Activated naive CD4-positive, alpha-beta T cell treated with anti-CD3 and anti-CD28 coated beads, Interleukin-2, amount 10 ng/mL, durations not matched to agents 7 days and 5 days (primary cell): Measurements from ENCODE around the gene UQCRC1.

Experiments used
- CTCF ChIA-PET: fragments of 350-600 bp; sonication (Branson Sonifier 250); formaldehyde crosslinking; loops from one replicate; lab custom pipeline; 2021; ENCODE audit warnings: antibody characterized with exemption; lab: Charles Lee
- DNase-seq: peaks from one replicate; pipeline ENCODE4 v3.0.0-alpha.2; 2020
- H3K27ac Mint-ChIP-seq: one replicate; pipeline ENCODE4 v1.8.0; 2021; ENCODE audit warnings: mild to moderate bottlenecking, moderate library complexity, mixed read lengths
- H3K27me3 Mint-ChIP-seq: one replicate; pipeline ENCODE4 v1.8.0; 2021; ENCODE audit warnings: mild to moderate bottlenecking, mixed read lengths
- H3K36me3 Mint-ChIP-seq: one replicate; pipeline ENCODE4 v1.8.0; 2021; ENCODE audit warnings: mixed read lengths
- H3K4me1 Mint-ChIP-seq: one replicate; pipeline ENCODE4 v1.8.0; 2021; ENCODE audit warnings: mixed read lengths
- H3K4me3 Mint-ChIP-seq: one replicate; pipeline ENCODE4 v1.8.0; 2021; ENCODE audit warnings: mild to moderate bottlenecking, moderate library complexity, mixed read lengths
- H3K9me3 Mint-ChIP-seq: one replicate; pipeline ENCODE4 v1.8.0; 2021; ENCODE audit warnings: mixed read lengths

The UQCRC1 gene

DNA sequence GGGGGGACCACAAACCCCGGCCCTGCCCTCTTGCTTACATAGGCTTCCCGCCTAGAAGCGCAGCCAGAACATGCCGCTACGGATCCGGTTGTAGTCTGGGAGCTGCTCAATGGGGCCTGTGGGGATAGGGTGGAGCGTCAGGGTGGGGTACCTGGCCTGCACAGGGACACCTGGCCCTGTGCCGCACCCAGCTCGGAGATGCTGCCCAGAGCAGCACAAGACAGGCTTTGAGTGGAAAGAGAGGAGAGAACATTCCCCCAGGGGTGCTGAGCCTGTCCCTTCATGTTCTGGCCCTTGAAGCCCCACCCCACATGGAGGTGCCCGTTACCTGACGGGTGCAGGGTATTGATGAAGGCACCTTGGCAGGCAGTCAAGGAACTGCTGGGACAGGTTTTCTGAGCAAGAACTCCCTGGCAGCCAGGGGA, 10.4 kb downstream of the UQCRC1 start:
- H3K4me1 Mint-ChIP-seq, result peaks cover 6% of the 10 kb centered on the region
- peaks cover 32% of the 10 kb centered on the region for H3K27me3 Mint-ChIP-seq
- H3K4me3 Mint-ChIP-seq, result no peak overlapping the region
- no peak for DNase-seq
- no peak overlapping the region for H3K27ac Mint-ChIP-seq
- CTCF ChIA-PET, result interaction anchor here (0.5 kb wide), 1 partner anchor 144 kb away, joined by 5 read pairs; no protein-coding TSS in a partner anchor
- H3K9me3 Mint-ChIP-seq, result no peaks in the 10 kb centered on the region
- H3K36me3 Mint-ChIP-seq, result peaks cover 29% of the 10 kb centered on the region

- H3K4me1 Mint-ChIP-seq, result peaks cover 6% of the 10 kb centered on the region
- H3K36me3 Mint-ChIP-seq, result peaks cover 25% of the 10 kb centered on the region
- no peak overlapping the region for H3K4me3 Mint-ChIP-seq
- H3K27me3 Mint-ChIP-seq, result peaks cover 38% of the 10 kb centered on the region
- H3K27ac Mint-ChIP-seq, result no peak overlapping the region
- DNase-seq, result no peak
- no peaks in the 10 kb centered on the region for H3K9me3 Mint-ChIP-seq
- CTCF ChIA-PET, result no interaction called here
These were observed 10.9 kb downstream of the UQCRC1 start for GRCh38 chr3:48598323-48599076.

- no peaks in the 10 kb centered on the region for H3K9me3 Mint-ChIP-seq
- no peak for DNase-seq
- peaks cover 17% of the 10 kb centered on the region for H3K36me3 Mint-ChIP-seq
- peaks cover 6% of the 10 kb centered on the region for H3K4me1 Mint-ChIP-seq
- peaks cover 49% of the 10 kb centered on the region for H3K27me3 Mint-ChIP-seq
- no peak overlapping the region for H3K27ac Mint-ChIP-seq
- H3K4me3 Mint-ChIP-seq, result no peak overlapping the region
- CTCF ChIA-PET, result interaction anchor here (1.6 kb wide), 1 partner anchor 161 kb away, joined by 3 read pairs; no protein-coding TSS in a partner anchor
These were observed 12.0 kb downstream of the UQCRC1 start for GRCh38 chr3:48597408-48597800.

GRCh38 chr3:48596676-48597407, 12.6 kb downstream of the UQCRC1 start:
- no peaks in the 10 kb centered on the region for H3K9me3 Mint-ChIP-seq
- CTCF ChIA-PET, result interaction anchor here (1.6 kb wide), 1 partner anchor 160 kb away, joined by 3 read pairs; no protein-coding TSS in a partner anchor
- peaks cover 15% of the 10 kb centered on the region for H3K36me3 Mint-ChIP-seq
- H3K4me3 Mint-ChIP-seq, result no peak overlapping the region
- peaks cover 6% of the 10 kb centered on the region for H3K4me1 Mint-ChIP-seq
- DNase-seq, result no peak
- H3K27me3 Mint-ChIP-seq, result peaks cover 55% of the 10 kb centered on the region
- H3K27ac Mint-ChIP-seq, result no peak overlapping the region

- Mint-ChIP-seq H3K9me3 (no peaks in the 10 kb centered on the region), H3K4me1 (peaks cover 6% of the 10 kb centered on the region)
These were observed 13.3 kb downstream of the UQCRC1 start for GRCh38 chr3:48596157-48596556.

DNA sequence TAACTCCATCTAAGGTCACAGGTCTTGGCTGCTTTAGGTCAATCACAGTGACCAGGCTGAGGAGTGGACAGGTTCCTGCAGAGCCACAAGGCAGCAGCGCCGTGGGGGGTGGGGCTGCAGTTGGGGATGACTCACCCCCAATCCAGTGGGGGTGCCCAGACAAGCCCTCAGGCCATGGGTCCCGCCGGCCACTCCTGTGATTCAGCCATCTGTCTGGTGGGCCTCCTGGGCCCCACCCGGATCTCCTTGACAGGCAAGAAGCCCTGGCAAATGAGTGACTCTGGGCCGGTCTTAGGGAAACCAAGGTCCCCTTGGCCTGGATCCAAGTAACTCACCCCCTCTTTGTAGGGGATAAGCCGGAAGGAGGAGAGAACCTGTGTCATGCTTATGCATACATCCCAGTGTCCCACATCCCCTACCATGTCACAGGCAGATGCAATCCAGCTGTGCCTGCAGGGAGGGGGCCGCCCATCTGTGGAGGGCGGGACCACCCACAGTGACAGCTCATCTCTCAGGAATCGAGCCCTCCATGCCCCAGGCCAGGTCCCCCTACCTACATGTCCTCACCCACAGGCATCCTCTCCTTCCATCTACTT, 13.8 kb downstream of the UQCRC1 start:
- DNase-seq, result no peak
- Mint-ChIP-seq H3K4me1 (peaks cover 6% of the 10 kb centered on the region), H3K9me3 (no peaks in the 10 kb centered on the region), H3K27me3 (peaks cover 65% of the 10 kb centered on the region), H3K4me3 (no peak overlapping the region), H3K27ac (no peak overlapping the region), H3K36me3 (peaks cover 11% of the 10 kb centered on the region)
- CTCF ChIA-PET, result no interaction called here

More at GRCh38 chr3:48596157-48596556, 13.3 kb downstream of the UQCRC1 start:
- DNase-seq, result no peak
- CTCF ChIA-PET, result no interaction called here
- H3K36me3 Mint-ChIP-seq, result peaks cover 13% of the 10 kb centered on the region
- H3K27ac Mint-ChIP-seq, result no peak overlapping the region
- no peak overlapping the region for H3K4me3 Mint-ChIP-seq
- peaks cover 62% of the 10 kb centered on the region for H3K27me3 Mint-ChIP-seq

DNA sequence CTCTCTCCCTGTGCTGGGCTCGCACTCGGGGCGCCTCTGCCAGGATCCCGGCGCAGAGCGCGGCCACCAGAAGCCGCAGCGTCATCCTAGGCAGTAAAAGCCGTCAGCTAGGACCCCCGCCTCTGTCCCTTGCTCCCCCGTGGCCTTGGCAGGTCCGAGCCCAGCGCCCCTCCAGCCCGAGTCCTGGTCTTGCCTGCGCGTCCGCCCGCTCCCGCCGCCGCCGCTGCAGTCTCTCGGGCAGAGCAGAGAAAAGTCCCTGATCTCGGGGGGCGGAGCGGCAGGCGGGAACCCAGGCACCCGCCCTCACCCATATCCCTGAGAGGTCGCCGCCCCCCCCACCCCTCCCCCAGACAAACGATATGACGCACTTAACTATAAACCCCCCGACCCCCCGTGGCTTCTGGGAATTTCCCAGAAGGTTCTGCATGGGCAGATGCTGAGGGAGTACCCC, 14.3 kb downstream of the UQCRC1 start, which contains the start of gene COL7A1:
TSS of gene COL7A1 (minus strand) at position 255 of the 451 bp plus-strand sequence. CDS start at position 85, 170 bp downstream.
- Mint-ChIP-seq H3K9me3 (no peaks in the 10 kb centered on the region), H3K27me3 (peaks cover 70% of the 10 kb centered on the region), H3K4me1 (peaks cover 6% of the 10 kb centered on the region), H3K4me3 (no peak within 1 kb of the TSS), H3K36me3 (peaks cover 10% of the 10 kb centered on the region), H3K27ac (no peak within 1 kb of the TSS)
- CTCF ChIA-PET, result no interaction called here
- DNase-seq, result no peak

DNA sequence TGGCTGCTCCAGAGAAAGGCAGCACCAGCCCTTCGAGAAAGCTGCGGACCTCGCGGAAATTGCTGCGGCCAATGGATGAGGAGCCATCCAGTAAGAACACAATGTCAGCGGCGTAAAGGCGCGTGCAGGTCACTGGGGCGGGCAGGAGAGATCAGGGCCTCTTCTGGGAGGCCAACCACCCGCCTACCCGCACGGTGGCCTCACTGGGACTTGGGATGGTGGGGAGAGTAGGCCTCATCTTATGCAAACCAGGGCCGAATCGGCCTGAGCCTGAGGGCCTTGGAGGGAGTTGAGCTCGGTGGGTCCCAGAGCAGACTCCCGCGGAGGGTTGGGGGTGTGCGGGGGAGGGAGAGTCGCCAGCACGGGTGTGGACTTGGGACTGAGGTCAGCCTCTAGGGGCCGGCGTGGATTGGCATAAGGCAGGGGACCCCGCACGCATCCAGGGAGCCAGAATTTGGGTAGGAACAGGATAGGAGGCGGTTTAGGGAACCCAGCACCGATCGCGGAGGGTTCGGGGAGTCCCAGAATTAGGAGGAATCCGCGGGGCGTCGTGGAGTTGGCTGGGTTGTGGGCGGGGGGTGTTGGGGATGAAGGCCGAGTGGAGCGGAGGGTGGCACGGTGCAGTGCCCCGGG, 14.9 kb downstream of the UQCRC1 start:
- H3K36me3 Mint-ChIP-seq, result peaks cover 9% of the 10 kb centered on the region
- no peak overlapping the region for H3K4me3 Mint-ChIP-seq

GRCh38 chr3:48593337-48593736, 16.1 kb downstream of the UQCRC1 start:
- DNase-seq, result no peak
- peaks cover 86% of the 10 kb centered on the region for H3K27me3 Mint-ChIP-seq
- H3K36me3 Mint-ChIP-seq, result no peaks in the 10 kb centered on the region
- no peak overlapping the region for H3K4me3 Mint-ChIP-seq
- no peak overlapping the region for H3K27ac Mint-ChIP-seq
- CTCF ChIA-PET, result no interaction called here
- no peaks in the 10 kb centered on the region for H3K9me3 Mint-ChIP-seq
- H3K4me1 Mint-ChIP-seq, result peaks cover 6% of the 10 kb centered on the region

More for the DNA sequence above, 14.9 kb downstream of the UQCRC1 start:
- CTCF ChIA-PET, result no interaction called here
- peaks cover 76% of the 10 kb centered on the region for H3K27me3 Mint-ChIP-seq
- no peaks in the 10 kb centered on the region for H3K9me3 Mint-ChIP-seq
- H3K27ac Mint-ChIP-seq, result no peak overlapping the region
- peaks cover 6% of the 10 kb centered on the region for H3K4me1 Mint-ChIP-seq
- no peak for DNase-seq

GRCh38 chr3:48592519-48593087, 16.8 kb downstream of the UQCRC1 start:
- H3K36me3 Mint-ChIP-seq, result no peaks in the 10 kb centered on the region
- no peak overlapping the region for H3K27ac Mint-ChIP-seq
- no peak overlapping the region for H3K4me3 Mint-ChIP-seq
- H3K4me1 Mint-ChIP-seq, result peaks cover 6% of the 10 kb centered on the region
- no peaks in the 10 kb centered on the region for H3K9me3 Mint-ChIP-seq
- H3K27me3 Mint-ChIP-seq, result peaks cover 92% of the 10 kb centered on the region
- CTCF ChIA-PET, result no interaction called here
- no peak for DNase-seq

DNA sequence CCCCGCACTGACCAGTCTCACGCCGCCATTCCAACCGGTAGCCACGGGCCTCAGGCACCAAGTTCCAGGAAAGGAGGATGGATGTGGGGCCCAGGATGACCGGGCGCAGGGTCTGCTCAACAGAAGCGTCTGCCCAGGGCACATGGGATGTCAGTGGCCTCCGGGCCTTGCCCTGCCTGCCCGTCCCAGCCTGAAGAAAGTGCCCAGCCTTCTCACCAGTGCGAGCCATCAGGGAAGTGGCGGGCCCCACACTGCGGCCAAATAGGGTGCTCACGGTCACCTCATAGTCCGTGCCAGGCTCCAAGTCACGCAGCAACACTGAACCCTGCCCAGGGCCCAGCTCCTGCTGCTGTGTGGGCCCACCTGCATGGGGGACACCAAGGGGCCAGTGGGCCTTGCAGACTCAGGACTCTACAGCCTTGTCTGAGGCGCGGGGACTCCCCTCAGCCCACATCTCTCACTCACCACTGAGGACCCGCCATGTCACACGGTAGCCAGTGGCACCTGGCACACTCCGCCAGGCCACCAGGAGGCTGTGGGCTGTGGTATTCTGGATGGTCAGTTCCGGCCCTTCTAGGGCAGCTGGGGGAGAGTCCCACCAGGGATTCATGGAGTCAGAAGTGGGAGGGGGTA, 17.4 kb downstream of the UQCRC1 start:
- H3K9me3 Mint-ChIP-seq, result no peaks in the 10 kb centered on the region
- H3K4me3 Mint-ChIP-seq, result no peak overlapping the region
- peaks cover 6% of the 10 kb centered on the region for H3K4me1 Mint-ChIP-seq
- no peaks in the 10 kb centered on the region for H3K36me3 Mint-ChIP-seq
- H3K27ac Mint-ChIP-seq, result no peak overlapping the region
- no peak for DNase-seq
- H3K27me3 Mint-ChIP-seq, result peaks cover 91% of the 10 kb centered on the region
- CTCF ChIA-PET, result no interaction called here

DNA sequence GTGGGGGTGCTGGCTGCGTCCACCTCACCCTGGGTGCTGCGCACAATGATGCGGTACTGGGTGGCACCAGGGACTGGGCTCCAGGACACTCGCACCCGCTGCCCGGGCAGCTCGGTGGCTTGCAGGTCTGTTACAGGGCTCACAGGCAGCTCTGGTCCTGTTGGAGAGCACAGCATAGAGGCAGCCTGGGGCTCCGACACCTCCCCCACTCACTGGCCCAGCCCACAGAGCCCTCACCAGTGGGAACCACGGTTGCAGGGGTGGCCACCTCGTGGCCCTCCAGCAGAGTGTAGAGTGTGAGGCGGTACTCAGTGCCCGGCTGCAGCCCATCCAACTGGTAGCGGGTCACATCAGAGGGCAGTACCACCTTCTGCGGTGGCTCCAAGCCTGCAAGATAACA, 18.0 kb downstream of the UQCRC1 start:
- peaks cover 88% of the 10 kb centered on the region for H3K27me3 Mint-ChIP-seq
- no peak overlapping the region for H3K27ac Mint-ChIP-seq
- DNase-seq, result no peak
- CTCF ChIA-PET, result no interaction called here
- H3K36me3 Mint-ChIP-seq, result no peaks in the 10 kb centered on the region
- no peak overlapping the region for H3K4me3 Mint-ChIP-seq
- peaks cover 6% of the 10 kb centered on the region for H3K4me1 Mint-ChIP-seq
- H3K9me3 Mint-ChIP-seq, result no peaks in the 10 kb centered on the region

DNA sequence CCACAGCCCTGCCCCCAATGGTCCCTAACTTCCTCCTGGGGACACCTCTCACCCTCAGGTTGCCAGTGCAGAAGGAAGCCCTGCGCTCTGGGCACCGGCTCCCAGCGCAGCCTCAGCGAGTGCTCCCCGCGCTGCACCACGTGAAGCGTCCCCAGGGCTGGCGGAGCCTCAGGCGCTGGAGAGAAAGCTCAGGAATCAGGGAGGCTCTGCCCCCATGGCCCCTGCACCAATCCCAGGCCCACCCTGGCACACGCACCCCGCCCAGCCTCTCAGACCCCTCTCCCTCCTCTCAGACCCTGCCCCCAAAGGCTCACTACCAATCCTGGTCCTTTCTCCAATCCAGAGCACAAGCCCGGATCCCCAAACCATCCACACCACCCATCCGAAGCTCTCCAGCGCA, 21.2 kb downstream of the UQCRC1 start:
- Mint-ChIP-seq H3K4me1 (no peaks in the 10 kb centered on the region), H3K36me3 (no peaks in the 10 kb centered on the region), H3K27ac (no peak overlapping the region), H3K4me3 (no peak overlapping the region), H3K9me3 (no peaks in the 10 kb centered on the region), H3K27me3 (peaks cover 56% of the 10 kb centered on the region)
- DNase-seq, result no peak
- CTCF ChIA-PET, result no interaction called here
